ENCODE results near the gene MAPRE2. TPM values are rescaled to one million over a fixed set of nuclear protein-coding genes. Genes with fewer than 3 reads are reported as not detected.
A peak's percentile ranks its signal among the peaks of the same experiment; 100 is the strongest.

The MAPRE2 gene
- total and polyA plus RNA-seq, 2 of the 13 experiments (the other 11 are each of a cell fraction or from before 2014, with no cell fraction given) = 34.5 to 67.9 TPM

GRCh38 chr18:35172009-35172408 lies 130.8 kb downstream of the MAPRE2 start (continued):
- TF ChIP-seq ZNF639 (CRISPR knock-in tag; conservative IDR thresholded peaks at IDR 0.05) (no peak), IKZF1 (IDR thresholded peaks at IDR 0.05) (no peak), SRSF9 (IDR thresholded peaks at IDR 0.05; ENCODE audit: borderline replicate concordance, insufficient read depth, low read depth, low read length, poor library complexity, severe bottlenecking) (no peak), ZNF264 (CRISPR knock-in tag; IDR thresholded peaks at IDR 0.05) (no peak), ZNF367 (CRISPR knock-in tag; IDR thresholded peaks at IDR 0.05; ENCODE audit: borderline replicate concordance) (no peak), U2AF2 (IDR thresholded peaks at IDR 0.05; ENCODE audit: low read depth, low read length) (no peak), ZNF414 (CRISPR knock-in tag; IDR thresholded peaks at IDR 0.05) (no peak), ZNF138 (CRISPR knock-in tag; IDR thresholded peaks at IDR 0.05; ENCODE audit: low read depth) (no peak), MXD1 (CRISPR knock-in tag; IDR thresholded peaks at IDR 0.05) (no peak), IRF9 (CRISPR knock-in tag; IDR thresholded peaks at IDR 0.05; ENCODE audit: borderline replicate concordance) (no peak), ZNF772 (CRISPR knock-in tag; IDR thresholded peaks at IDR 0.05) (0 out of 2 replicates have a peak, but pooled peaks have one; percentile 14), KDM5A (IDR thresholded peaks at IDR 0.05; ENCODE audit: borderline replicate concordance, low read length) (no peak), HNF1B (CRISPR knock-in tag; IDR thresholded peaks at IDR 0.05) (peak; percentile 36; the same call in 1 of the 2 replicates), UBTF (CRISPR knock-in tag; IDR thresholded peaks at IDR 0.05) (no peak), HCFC1 (IDR thresholded peaks at IDR 0.05; ENCODE audit: low read depth, low read length) (no peak), ZFP91 (CRISPR knock-in tag; IDR thresholded peaks at IDR 0.05; ENCODE audit: borderline replicate concordance) (no peak)

All from HepG2 (cell line).